Breast epithelium (tissue), 4 donors: Measurements from ENCODE around the gene SLC25A45. TPM values are rescaled to one million over a fixed set of nuclear protein-coding genes. Genes with fewer than 3 reads are reported as not detected.

Experiments
- DNase-seq, 2 donors: peaks; one replicate each; pipeline ENCODE4 v3.0.0-alpha.2; 2019; ENCODE audit warnings: low spot score in 2 of 2
- H3K27ac ChIP-seq, 2 donors: fragments of 200-600 bp; sonication (generic) in 1 of 2; one replicate each; pipeline ENCODE4 v1.5.1; 2016 to 2019; ENCODE audit warnings: mild to moderate bottlenecking in 1 of 2
- H3K27me3 ChIP-seq, 2 donors: fragments of 200-600 bp; sonication (generic) in 1 of 2; one replicate each; pipeline versions ENCODE4 v1.5.1 to v1.6.0; 2017 to 2019; ENCODE audit warnings: control low read depth in 1 of 2, mild to moderate bottlenecking in 1 of 2
- H3K36me3 ChIP-seq: fragments of 200-600 bp; one replicate; pipeline ENCODE4 v1.5.1; 2019
- H3K4me1 ChIP-seq, 2 donors: fragments of 200-600 bp; sonication (generic); one replicate each; pipeline ENCODE4 v1.5.1; 2016 to 2019; ENCODE audit warnings: control low read depth in 1 of 2
- H3K4me3 ChIP-seq, 3 donors: fragments of 200-600 bp; sonication (generic); 1 replicate in 2 of 3; 2 replicates in 1 of 3; pipeline ENCODE4 v1.5.1; 2016 to 2019; ENCODE audit warnings: mild to moderate bottlenecking in 3 of 3, moderate library complexity in 2 of 3
- H3K9me3 ChIP-seq, 2 donors: fragments of 200-600 bp; sonication (generic) in 1 of 2; one replicate each; pipeline ENCODE4 v1.5.1; 2016 to 2019; ENCODE audit warnings: control low read depth in 1 of 2
- POLR2A ChIP-seq: fragments of 450-650 bp; IDR thresholded peaks from one replicate; pipeline ENCODE4 v1.6.1; 2016; ENCODE audit warnings: antibody characterized with exemption, mild to moderate bottlenecking, moderate library complexity
- POLR2AphosphoS5 ChIP-seq, 3 donors: sonication (generic); formaldehyde crosslinking; IDR thresholded peaks; one replicate each; pipeline ENCODE4 v1.6.1; 2017; ENCODE audit warnings: antibody characterized with exemption in 3 of 3
- intact Hi-C: fragments of 100-400 bp; cut with DNase I; formaldehyde crosslinking; loops from one replicate; pipeline ENCODE4 v1.15.1; 2023; ENCODE audit warnings: low total_unique reads
- total RNA-seq, 3 donors: library from RNA; depleted of rRNA; stranded (reverse); fragments of >200 nt; gene quantifications; one replicate each; pipeline ENCODE4 v1.1.0, GENCODE V29; 2016
- TF ChIP-seq, protein P1 (sequence below), 3 donors: fragments of 450-650 bp; IDR thresholded peaks; one replicate each; pipeline ENCODE4 v1.5.1; 2016 to 2017; ENCODE audit warnings: antibody characterized with exemption in 3 of 3, mild to moderate bottlenecking in 3 of 3, moderate library complexity in 3 of 3

The SLC25A45 gene, protein sequence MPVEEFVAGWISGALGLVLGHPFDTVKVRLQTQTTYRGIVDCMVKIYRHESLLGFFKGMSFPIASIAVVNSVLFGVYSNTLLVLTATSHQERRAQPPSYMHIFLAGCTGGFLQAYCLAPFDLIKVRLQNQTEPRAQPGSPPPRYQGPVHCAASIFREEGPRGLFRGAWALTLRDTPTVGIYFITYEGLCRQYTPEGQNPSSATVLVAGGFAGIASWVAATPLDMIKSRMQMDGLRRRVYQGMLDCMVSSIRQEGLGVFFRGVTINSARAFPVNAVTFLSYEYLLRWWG
- 1 to 10 TPM; 5.4 to 9.1 (median 6.6) TPM for total RNA-seq

DNA sequence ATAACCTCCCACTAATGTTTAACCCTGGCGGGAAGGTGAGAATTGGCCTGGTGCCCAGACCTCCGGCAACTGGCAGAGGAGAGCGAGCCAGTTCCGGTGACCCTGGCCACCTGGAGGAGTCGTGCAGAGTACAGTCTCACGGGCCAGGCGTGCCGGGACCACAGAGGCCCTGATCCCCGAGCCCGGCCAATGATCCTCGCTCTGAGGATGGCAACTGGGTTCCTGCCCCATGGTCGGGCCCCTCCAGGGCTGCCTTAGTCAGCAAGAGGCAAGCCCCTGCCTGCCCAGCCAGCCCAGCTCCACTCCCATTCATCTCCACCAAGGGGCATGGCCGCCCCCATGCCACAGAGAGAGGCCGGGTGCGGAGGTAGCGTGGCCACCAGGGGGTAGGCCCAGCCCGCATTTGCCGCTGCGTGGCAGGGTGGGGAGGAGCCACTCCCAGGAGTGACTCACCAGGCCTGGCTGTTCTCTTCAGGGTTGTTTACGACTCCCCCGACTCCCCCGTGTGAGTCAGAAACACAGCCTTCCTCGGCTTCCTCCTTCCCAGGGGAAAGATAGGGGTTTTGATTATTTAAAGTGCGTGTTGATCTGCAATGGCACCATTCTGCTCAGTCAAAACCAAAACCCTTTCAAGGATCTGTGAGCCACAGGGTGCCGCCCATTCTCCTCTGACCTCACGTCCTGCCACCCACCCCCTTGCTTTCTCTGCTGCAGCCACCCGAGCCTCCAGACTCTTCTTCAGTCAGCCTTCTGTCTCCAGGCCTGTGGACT lies at the start of gene SLC25A45:
Gene SLC25A45 (minus strand): TSS at position 614 of the 771 bp plus-strand sequence. CDS start 695 bp downstream, outside the sequence.
- H3K9me3 ChIP-seq: no peaks in the 10 kb centered on the region
- peak within 1 kb of the TSS; percentile 42 to 68 (median 53) for H3K4me3 ChIP-seq
- peaks cover 0 to 20% of the 10 kb centered on the region in 2 donors for H3K4me1 ChIP-seq
- intact Hi-C loops: loop anchor here (5.0 to 10.0 kb wide), 2 partner anchors 35 to 133 kb away; no protein-coding TSS in a partner anchor
- TF ChIP-seq, protein P1, sequence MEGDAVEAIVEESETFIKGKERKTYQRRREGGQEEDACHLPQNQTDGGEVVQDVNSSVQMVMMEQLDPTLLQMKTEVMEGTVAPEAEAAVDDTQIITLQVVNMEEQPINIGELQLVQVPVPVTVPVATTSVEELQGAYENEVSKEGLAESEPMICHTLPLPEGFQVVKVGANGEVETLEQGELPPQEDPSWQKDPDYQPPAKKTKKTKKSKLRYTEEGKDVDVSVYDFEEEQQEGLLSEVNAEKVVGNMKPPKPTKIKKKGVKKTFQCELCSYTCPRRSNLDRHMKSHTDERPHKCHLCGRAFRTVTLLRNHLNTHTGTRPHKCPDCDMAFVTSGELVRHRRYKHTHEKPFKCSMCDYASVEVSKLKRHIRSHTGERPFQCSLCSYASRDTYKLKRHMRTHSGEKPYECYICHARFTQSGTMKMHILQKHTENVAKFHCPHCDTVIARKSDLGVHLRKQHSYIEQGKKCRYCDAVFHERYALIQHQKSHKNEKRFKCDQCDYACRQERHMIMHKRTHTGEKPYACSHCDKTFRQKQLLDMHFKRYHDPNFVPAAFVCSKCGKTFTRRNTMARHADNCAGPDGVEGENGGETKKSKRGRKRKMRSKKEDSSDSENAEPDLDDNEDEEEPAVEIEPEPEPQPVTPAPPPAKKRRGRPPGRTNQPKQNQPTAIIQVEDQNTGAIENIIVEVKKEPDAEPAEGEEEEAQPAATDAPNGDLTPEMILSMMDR (IDR thresholded peaks at IDR 0.05): peak; percentile 93 to 97 (median 95)
- TF ChIP-seq POLR2AphosphoS5 (IDR thresholded peaks at IDR 0.05) (peak; percentile 76 to 90 (median 81)), POLR2A (peak; percentile 22)
- H3K27ac ChIP-seq: peak within 1 kb of the TSS; percentile 98 to 99
- no peaks in the 10 kb centered on the region for H3K36me3 ChIP-seq
- no peaks in the 10 kb centered on the region for H3K27me3 ChIP-seq
- DNase-seq: peak; percentile 92 to 95

DNA sequence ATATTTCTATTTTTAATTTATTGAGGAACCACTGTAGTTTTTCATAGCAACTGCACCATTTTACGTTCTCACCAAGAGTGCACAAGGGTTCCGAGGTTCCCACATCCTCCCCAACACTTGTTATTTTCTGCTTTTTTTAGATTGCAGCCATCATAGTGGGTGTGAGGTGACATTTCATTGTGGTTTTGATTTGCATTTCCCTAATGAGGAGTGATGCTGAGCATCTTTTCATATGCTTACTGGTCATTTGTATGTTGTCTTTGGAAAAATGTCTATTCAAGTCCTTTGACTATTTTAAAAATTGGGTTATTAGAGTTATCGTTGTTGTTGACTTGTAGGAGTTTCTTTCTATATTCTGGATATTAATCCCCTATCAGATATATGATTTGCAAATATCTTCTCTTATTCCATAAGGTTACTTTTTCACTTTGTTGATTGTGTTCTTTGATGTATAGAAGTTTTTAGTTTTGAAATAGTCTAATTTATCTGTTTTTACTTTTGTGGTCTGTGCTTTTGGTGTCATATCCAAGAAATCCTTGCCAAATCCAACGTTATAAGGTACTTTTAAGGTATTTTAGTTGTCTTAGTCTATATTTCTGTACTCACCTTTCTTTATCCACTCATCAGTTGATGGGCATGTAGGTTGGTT lies 49.1 kb upstream of the SLC25A45 start:
- Histone ChIP-seq H3K9me3 (no peaks in the 10 kb centered on the region), H3K27me3 (no peaks in the 10 kb centered on the region), H3K36me3 (no peaks in the 10 kb centered on the region), H3K27ac (peak overlapping the region in 1 of 2 donors; percentile 31), H3K4me1 (peaks cover 0 to 4% of the 10 kb centered on the region in 2 donors), H3K4me3 (peak overlapping the region in 1 of 3 donors; percentile 11)
- DNase-seq: peak in 1 of 2 donors; percentile 18
- TF ChIP-seq POLR2A (no peak), POLR2AphosphoS5 (IDR thresholded peaks at IDR 0.05) (peak in 1 of 3 donors; percentile 51)
- intact Hi-C loops: no loop called here

DNA sequence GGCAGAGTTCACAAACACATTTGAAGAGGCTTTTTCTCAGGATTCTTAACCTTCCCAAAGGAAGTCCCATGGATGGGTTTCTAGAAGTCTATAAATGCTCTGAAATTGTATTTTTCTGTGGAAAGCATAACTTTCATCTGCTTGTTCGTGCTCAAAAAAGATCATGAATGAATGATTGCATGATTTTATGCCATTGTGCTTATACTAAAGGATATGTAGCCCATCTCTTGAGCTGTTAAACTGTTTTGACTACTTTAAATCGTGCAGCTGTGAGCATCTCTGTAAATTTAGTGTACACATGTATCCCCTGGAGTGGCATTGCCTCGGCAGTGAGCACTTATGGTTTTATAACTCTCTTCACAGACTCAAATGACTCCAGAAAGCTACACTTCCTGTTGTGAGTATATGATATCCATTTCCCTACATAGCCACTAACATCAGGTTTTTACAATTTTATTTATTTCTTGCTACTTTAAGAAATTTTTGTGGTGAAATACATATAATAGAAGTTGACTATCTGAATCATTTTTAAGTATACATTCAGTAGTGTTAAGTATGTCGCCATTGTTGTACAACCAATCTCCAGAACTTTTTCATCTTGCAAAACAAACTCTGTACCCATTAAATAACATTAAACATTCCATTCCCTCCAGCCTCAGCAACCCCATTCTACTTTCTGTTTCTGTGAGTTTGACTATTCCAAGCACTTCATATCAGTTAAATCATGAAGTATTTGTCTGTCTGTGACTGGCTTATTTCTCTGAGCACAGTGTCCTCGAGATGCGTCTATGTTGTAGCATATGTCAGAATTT lies 48.2 kb upstream of the SLC25A45 start:
- TF ChIP-seq, protein P1 (IDR thresholded peaks at IDR 0.05): peak in 1 of 3 donors; percentile 9
- no peak for TF ChIP-seq POLR2A
- peaks cover 0 to 4% of the 10 kb centered on the region in 2 donors for H3K4me1 ChIP-seq
- no peaks in the 10 kb centered on the region for H3K36me3 ChIP-seq
- peak overlapping the region; percentile 31 to 95 (median 93) for H3K4me3 ChIP-seq
- DNase-seq: peak; percentile 14 to 15
- H3K27me3 ChIP-seq: no peaks in the 10 kb centered on the region
- H3K27ac ChIP-seq: peak overlapping the region; percentile 70 to 100
- intact Hi-C loops: no loop called here
- H3K9me3 ChIP-seq: no peaks in the 10 kb centered on the region

DNA sequence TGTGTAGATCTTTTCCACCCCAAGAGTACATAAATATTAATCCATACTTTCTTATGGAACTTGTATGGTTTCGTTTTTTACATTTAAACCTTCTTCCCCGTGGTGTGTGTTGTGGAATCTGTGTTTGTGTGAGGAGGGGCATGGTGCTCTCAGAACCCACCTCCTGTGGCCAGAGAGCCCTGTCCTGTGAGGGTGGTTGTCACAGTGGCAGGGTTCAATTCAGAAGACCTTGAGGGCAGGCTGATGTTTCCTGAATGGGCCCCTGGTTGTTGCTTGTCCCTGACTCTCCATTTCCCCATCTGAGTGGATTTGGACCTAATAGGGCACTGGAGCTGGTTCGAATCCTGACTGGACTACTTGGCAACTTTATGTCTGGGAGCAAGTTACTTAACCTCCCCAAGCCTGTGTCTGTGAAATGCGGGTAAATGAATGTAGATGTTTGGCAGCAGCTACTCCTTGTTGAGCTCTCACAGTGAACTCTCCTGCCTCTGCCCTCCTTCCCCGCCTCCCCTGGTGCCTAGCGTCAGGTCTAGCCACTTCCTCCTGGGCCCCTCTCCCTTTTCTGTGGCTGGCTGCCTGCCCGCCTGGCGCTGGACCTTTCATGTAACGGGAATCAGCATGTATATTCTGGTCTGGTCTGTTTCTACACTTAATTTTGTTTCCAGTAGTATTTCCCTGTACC lies 47.4 kb upstream of the SLC25A45 start:
- intact Hi-C loops: no loop called here
- Histone ChIP-seq H3K27ac (peak overlapping the region; percentile 70 to 100), H3K9me3 (no peaks in the 10 kb centered on the region), H3K4me3 (peak overlapping the region; percentile 31 to 95 (median 93)), H3K36me3 (no peaks in the 10 kb centered on the region), H3K27me3 (no peaks in the 10 kb centered on the region), H3K4me1 (peaks cover 0 to 4% of the 10 kb centered on the region in 2 donors)
- peak; percentile 60 to 65 for DNase-seq
- TF ChIP-seq POLR2A: peak; percentile 27
- TF ChIP-seq, protein P1 (IDR thresholded peaks at IDR 0.05): no peak
- peak; percentile 61 to 88 (median 70) for TF ChIP-seq POLR2AphosphoS5 (IDR thresholded peaks at IDR 0.05)
